T-cell (primary cell): ENCODE measurements around the gene CUBN. TPM values are rescaled to one million over a fixed set of nuclear protein-coding genes. Genes with fewer than 3 reads are reported as not detected.

ENCODE experiments used
- ATAC-seq, 4 experiments: fragments of 200-7000 bp in 3 of 4; fragments of 150-1000 bp in 1 of 4; cut with Tn5 transposase; replicated peaks in 1 of 4; 1 replicate in 3 of 4; 2 replicates in 1 of 4; pipeline ENCODE4 v1.10.0; 2021; ENCODE audit warnings: moderate library complexity in 3 of 4, mild to moderate bottlenecking in 2 of 4, moderate number of reproducible peaks in 1 of 4
- CTCF ChIA-PET, 2 donors: fragments of 300-600 bp; sonication (Branson Sonifier 250); formaldehyde crosslinking; loops; one replicate each; lab custom pipeline; 2022; ENCODE audit warnings: antibody characterized with exemption in 2 of 2; lab: Charles Lee
- POLR2A ChIA-PET, 2 donors: fragments of 300-600 bp; sonication (Branson Sonifier 250); formaldehyde crosslinking; loops; one replicate each; lab custom pipeline; 2022; ENCODE audit warnings: antibody characterized with exemption in 2 of 2; lab: Charles Lee
- DNase-seq, 35 experiments: peaks; one replicate each; pipeline versions ENCODE4 v3.0.0 to v3.0.0-alpha.2; 2013 to 2023
- H3K27ac ChIP-seq: one replicate; pipeline ENCODE4 v1.5.1; 2013; ENCODE audit warnings: low read length
- H3K27me3 ChIP-seq, 2 experiments: replicated peaks in 1 of 2; 1 replicate in 1 of 2; 2 replicates in 1 of 2; pipeline versions ENCODE4 v1.6.1 to v1.7.0; 2013; ENCODE audit warnings: low read length in 1 of 2, mixed read lengths in 1 of 2; ENCODE audit not compliant: control insufficient read depth in 2 of 2, insufficient read depth in 2 of 2; ENCODE audit errors: extremely low read depth in 1 of 2
- H3K36me3 ChIP-seq, 2 donors: 1 replicate in 1 of 2; 2 replicates in 1 of 2; pipeline versions ENCODE4 v1.6.1 to v1.7.0; 2013; ENCODE audit warnings: low read length in 1 of 2; ENCODE audit not compliant: control insufficient read depth in 2 of 2, insufficient read depth in 1 of 2; ENCODE audit errors: extremely low read depth in 1 of 2
- H3K4me1 ChIP-seq, 2 experiments: 1 replicate in 1 of 2; 2 replicates in 1 of 2; pipeline versions ENCODE4 v1.6.1 to v1.7.0; 2013; ENCODE audit warnings: low read length in 2 of 2, mixed read lengths in 1 of 2; ENCODE audit not compliant: insufficient read depth in 2 of 2, control insufficient read depth in 1 of 2; ENCODE audit errors: extremely low read depth in 1 of 2
- H3K4me3 ChIP-seq, 2 donors: 1 replicate in 1 of 2; 2 replicates in 1 of 2; pipeline versions ENCODE4 v1.5.1 to v1.7.0; 2013; ENCODE audit warnings: mild to moderate bottlenecking in 2 of 2, low read length in 1 of 2, moderate library complexity in 1 of 2; ENCODE audit not compliant: control insufficient read depth in 1 of 2; ENCODE audit errors: extremely low read depth in 1 of 2
- H3K9me3 ChIP-seq: 2 replicates; pipeline ENCODE4 v1.7.0; 2013
- H3K27ac Mint-ChIP-seq, 2 donors: one replicate each; pipeline ENCODE4 v1.8.0; 2020 to 2021; ENCODE audit warnings: mild to moderate bottlenecking in 2 of 2, mixed read lengths in 2 of 2
- H3K27me3 Mint-ChIP-seq, 2 donors: one replicate each; pipeline ENCODE4 v1.8.0; 2021 to 2022; ENCODE audit warnings: mixed read lengths in 2 of 2
- H3K36me3 Mint-ChIP-seq: one replicate; pipeline ENCODE4 v1.8.0; 2021; ENCODE audit warnings: mixed read lengths
- H3K4me1 Mint-ChIP-seq, 3 donors: one replicate each; pipeline ENCODE4 v1.8.0; 2020 to 2022; ENCODE audit warnings: mixed read lengths in 3 of 3, mild to moderate bottlenecking in 1 of 3
- H3K4me3 Mint-ChIP-seq, 3 donors: one replicate each; pipeline ENCODE4 v1.8.0; 2020 to 2022; ENCODE audit warnings: mild to moderate bottlenecking in 3 of 3, mixed read lengths in 3 of 3, moderate library complexity in 3 of 3
- H3K9me3 Mint-ChIP-seq, 3 donors: one replicate each; pipeline ENCODE4 v1.8.0; 2020 to 2022; ENCODE audit warnings: mixed read lengths in 3 of 3
- WGBS: methylation state at CpG from one replicate; pipeline ENCODE4 v1.1.5; 2013; ENCODE audit warnings: missing lambda C conversion rate; ENCODE audit not compliant: insufficient coverage; 5-methylcytosine and 5-hydroxymethylcytosine counted together
- total RNA-seq, 35 experiments: library from RNA in 6 of 35; stranded (reverse) in 6 of 35; fragments of 120-200 nt in 1 of 35; gene quantifications; one replicate each; pipeline versions ENCODE4 v1.2.1 to v1.2.4 and lab custom pipeline; 2013 to 2026

CUBN gene
- total RNA-seq, 5 donors from 2014 or later (not counting 1 experiment from before 2014, with no cell fraction given): 6.3 to 11.4 (median 8.6) TPM

GRCh38 chr10:16789261-16789660, 340.4 kb downstream of the CUBN start:
- no peak for ATAC-seq
- H3K36me3 ChIP-seq: peaks cover 2 to 9% of the 10 kb centered on the region in 2 donors
- no peak overlapping the region for H3K4me3 ChIP-seq
- Mint-ChIP-seq H3K27me3 (no peaks in the 10 kb centered on the region), H3K4me1 (peaks cover 33 to 44% (median 34%) of the 10 kb centered on the region in 3 donors), H3K4me3 (no peak overlapping the region), H3K27ac (peak overlapping the region; percentile 93 to 96), H3K36me3 (peaks cover 45% of the 10 kb centered on the region), H3K9me3 (peaks cover 0 to 4% (median 3%) of the 10 kb centered on the region in 3 donors)
- no peaks in the 10 kb centered on the region for H3K9me3 ChIP-seq
- WGBS: 100% methylated on average over 4 of the region's 7 CpGs
- no peaks in the 10 kb centered on the region for H3K27me3 ChIP-seq
- POLR2A ChIA-PET: interaction anchor here in 1 of 2 donors (1.1 kb wide), 1 partner anchor 28 kb away, joined by 4 read pairs; the partner anchor contains the start of gene RSU1
- peak overlapping the region; percentile 97 for H3K27ac ChIP-seq
- no peak for DNase-seq
- CTCF ChIA-PET: interaction anchor here (0.8 to 1.6 kb wide), 4 partner anchors 12 to 28 kb away, joined by 3 to 4 read pairs (median 3); partner anchors contain the start of gene RSU1 (in 1 of the 2)
- peaks cover 3 to 28% of the 10 kb centered on the region in 2 experiments for H3K4me1 ChIP-seq

- CTCF ChIA-PET: interaction anchor here in 1 of 2 donors (0.8 to 1.6 kb wide), 2 partner anchors 24 to 29 kb away, joined by 3 to 4 read pairs; partner anchors contain the start of gene RSU1
- H3K36me3 Mint-ChIP-seq: peaks cover 40% of the 10 kb centered on the region
These were observed 340.8 kb downstream of the CUBN start for GRCh38 chr10:16788778-16789177.

GRCh38 chr10:16788125-16788524, 341.5 kb downstream of the CUBN start:
- CTCF ChIA-PET: no interaction called here
- peak in 3 of 35 experiments; percentile 3 to 49 (median 12) for DNase-seq

More at GRCh38 chr10:16788778-16789177, 340.8 kb downstream of the CUBN start:
- ATAC-seq: no peak
- Mint-ChIP-seq H3K27ac (peak overlapping the region; percentile 93 to 96), H3K27me3 (no peaks in the 10 kb centered on the region), H3K9me3 (peaks cover 0 to 4% (median 3%) of the 10 kb centered on the region in 3 donors), H3K4me3 (no peak overlapping the region), H3K4me1 (peaks cover 33 to 44% (median 34%) of the 10 kb centered on the region in 3 donors)
- peaks cover 2 to 7% of the 10 kb centered on the region in 2 donors for H3K36me3 ChIP-seq
- POLR2A ChIA-PET: interaction anchor here in 1 of 2 donors (0.6 to 1.1 kb wide), 2 partner anchors 29 to 47 kb away, joined by 4 to 6 read pairs; partner anchors contain the start of gene RSU1
- no peaks in the 10 kb centered on the region for H3K9me3 ChIP-seq
- WGBS: 100% methylated on average over 1 of the region's 3 CpGs
- H3K4me1 ChIP-seq: peaks cover 3 to 28% of the 10 kb centered on the region in 2 experiments
- H3K27ac ChIP-seq: peak overlapping the region; percentile 97
- DNase-seq: no peak
- H3K4me3 ChIP-seq: no peak overlapping the region
- no peaks in the 10 kb centered on the region for H3K27me3 ChIP-seq

GRCh38 chr10:16787361-16787791, 342.2 kb downstream of the CUBN start:
- peak; percentile 22 to 87 (median 67) for DNase-seq
- H3K27me3 ChIP-seq: no peaks in the 10 kb centered on the region
- peaks cover 3 to 28% of the 10 kb centered on the region in 2 experiments for H3K4me1 ChIP-seq
- 71% methylated on average over 5 of the region's 12 CpGs for WGBS
- H3K9me3 ChIP-seq: no peaks in the 10 kb centered on the region
- H3K36me3 Mint-ChIP-seq: peaks cover 31% of the 10 kb centered on the region
- H3K4me3 ChIP-seq: no peak overlapping the region
- peaks cover 33 to 42% (median 34%) of the 10 kb centered on the region in 3 donors for H3K4me1 Mint-ChIP-seq
- H3K36me3 ChIP-seq: peaks cover 2 to 6% of the 10 kb centered on the region in 2 donors
- peak; percentile 98 to 99 (median 98) for ATAC-seq
- ChIA-PET POLR2A (no interaction called here), CTCF (interaction anchor here in 1 of 2 donors (1.3 kb wide), 1 partner anchor 10 kb away, joined by 3 read pairs; no protein-coding TSS in a partner anchor)
- no peaks in the 10 kb centered on the region for H3K27me3 Mint-ChIP-seq
- H3K4me3 Mint-ChIP-seq: peak overlapping the region; percentile 28 to 46 (median 35)
- H3K27ac Mint-ChIP-seq: peak overlapping the region; percentile 93 to 96
- peaks cover 0 to 4% (median 3%) of the 10 kb centered on the region in 3 donors for H3K9me3 Mint-ChIP-seq
- H3K27ac ChIP-seq: peak overlapping the region; percentile 97

More at GRCh38 chr10:16788125-16788524, 341.5 kb downstream of the CUBN start:
- Histone ChIP-seq H3K27me3 (no peaks in the 10 kb centered on the region), H3K36me3 (peaks cover 2 to 6% of the 10 kb centered on the region in 2 donors), H3K4me1 (peaks cover 3 to 28% of the 10 kb centered on the region in 2 experiments), H3K27ac (peak overlapping the region; percentile 97), H3K4me3 (no peak overlapping the region), H3K9me3 (no peaks in the 10 kb centered on the region)
- peak overlapping the region; percentile 93 to 96 for H3K27ac Mint-ChIP-seq
- WGBS: no CpG with 5 or more reads among the region's 6 CpGs
- H3K36me3 Mint-ChIP-seq: peaks cover 34% of the 10 kb centered on the region
- peak overlapping the region in 2 of 3 donors; percentile 28 to 46 for H3K4me3 Mint-ChIP-seq
- no peaks in the 10 kb centered on the region for H3K27me3 Mint-ChIP-seq
- POLR2A ChIA-PET: interaction anchor here in 1 of 2 donors (0.6 kb wide), 1 partner anchor 47 kb away, joined by 6 read pairs; no protein-coding TSS in a partner anchor
- peaks cover 0 to 4% (median 3%) of the 10 kb centered on the region in 3 donors for H3K9me3 Mint-ChIP-seq
- peak in 3 of 4 experiments; percentile 9 to 25 (median 10) for ATAC-seq
- peaks cover 33 to 42% (median 34%) of the 10 kb centered on the region in 3 donors for H3K4me1 Mint-ChIP-seq

GRCh38 chr10:16780338-16780880, 349.2 kb downstream of the CUBN start:
- WGBS: 95% methylated on average over 4 of the region's 7 CpGs
- Histone ChIP-seq H3K9me3 (no peaks in the 10 kb centered on the region), H3K27ac (no peak overlapping the region), H3K4me3 (no peak overlapping the region), H3K36me3 (peaks cover 3 to 16% of the 10 kb centered on the region in 2 donors), H3K4me1 (peaks cover 3 to 22% of the 10 kb centered on the region in 2 experiments), H3K27me3 (no peaks in the 10 kb centered on the region)
- H3K4me1 Mint-ChIP-seq: peaks cover 37 to 42% (median 39%) of the 10 kb centered on the region in 3 donors
- H3K27me3 Mint-ChIP-seq: no peaks in the 10 kb centered on the region
- H3K4me3 Mint-ChIP-seq: no peak overlapping the region
- H3K27ac Mint-ChIP-seq: peak overlapping the region; percentile 70 to 89
- DNase-seq (no peak), ATAC-seq (no peak)
- ChIA-PET CTCF (no interaction called here), POLR2A (no interaction called here)
- H3K36me3 Mint-ChIP-seq: peaks cover 19% of the 10 kb centered on the region
- no peaks in the 10 kb centered on the region for H3K9me3 Mint-ChIP-seq

GRCh38 chr10:16779384-16779915, 350.2 kb downstream of the CUBN start:
- no peaks in the 10 kb centered on the region for H3K9me3 ChIP-seq
- peak in 28 of 35 experiments; percentile 8 to 58 (median 27) for DNase-seq
- ChIA-PET POLR2A (no interaction called here), CTCF (interaction anchor here (0.6 to 0.8 kb wide), 3 partner anchors 13 to 1335 kb away, joined by 3 read pairs; no protein-coding TSS in a partner anchor)
- ATAC-seq: peak; percentile 52 to 83 (median 62)
- H3K9me3 Mint-ChIP-seq: no peaks in the 10 kb centered on the region
- no peak overlapping the region for H3K4me3 ChIP-seq
- peaks cover 3 to 22% of the 10 kb centered on the region in 2 experiments for H3K4me1 ChIP-seq
- peaks cover 17% of the 10 kb centered on the region for H3K36me3 Mint-ChIP-seq
- 85% methylated on average over 2 of the region's 6 CpGs for WGBS
- H3K27ac ChIP-seq: peak overlapping the region; percentile 31
- H3K27ac Mint-ChIP-seq: peak overlapping the region; percentile 65 to 89
- peak overlapping the region in 1 of 3 donors; percentile 36 for H3K4me3 Mint-ChIP-seq
- no peaks in the 10 kb centered on the region for H3K27me3 Mint-ChIP-seq
- H3K27me3 ChIP-seq: no peaks in the 10 kb centered on the region
- peaks cover 37 to 39% (median 39%) of the 10 kb centered on the region in 3 donors for H3K4me1 Mint-ChIP-seq
- H3K36me3 ChIP-seq: peaks cover under 1 to 16% of the 10 kb centered on the region in 2 donors
